ENCODE data around the gene ADAMTS9.
"Not testable (repeated sequence)": the region's sequence is repeated elsewhere in the genome, so short reads cannot be mapped to it uniquely, and the experiment has no call there.

ADAMTS9 gene

DNA sequence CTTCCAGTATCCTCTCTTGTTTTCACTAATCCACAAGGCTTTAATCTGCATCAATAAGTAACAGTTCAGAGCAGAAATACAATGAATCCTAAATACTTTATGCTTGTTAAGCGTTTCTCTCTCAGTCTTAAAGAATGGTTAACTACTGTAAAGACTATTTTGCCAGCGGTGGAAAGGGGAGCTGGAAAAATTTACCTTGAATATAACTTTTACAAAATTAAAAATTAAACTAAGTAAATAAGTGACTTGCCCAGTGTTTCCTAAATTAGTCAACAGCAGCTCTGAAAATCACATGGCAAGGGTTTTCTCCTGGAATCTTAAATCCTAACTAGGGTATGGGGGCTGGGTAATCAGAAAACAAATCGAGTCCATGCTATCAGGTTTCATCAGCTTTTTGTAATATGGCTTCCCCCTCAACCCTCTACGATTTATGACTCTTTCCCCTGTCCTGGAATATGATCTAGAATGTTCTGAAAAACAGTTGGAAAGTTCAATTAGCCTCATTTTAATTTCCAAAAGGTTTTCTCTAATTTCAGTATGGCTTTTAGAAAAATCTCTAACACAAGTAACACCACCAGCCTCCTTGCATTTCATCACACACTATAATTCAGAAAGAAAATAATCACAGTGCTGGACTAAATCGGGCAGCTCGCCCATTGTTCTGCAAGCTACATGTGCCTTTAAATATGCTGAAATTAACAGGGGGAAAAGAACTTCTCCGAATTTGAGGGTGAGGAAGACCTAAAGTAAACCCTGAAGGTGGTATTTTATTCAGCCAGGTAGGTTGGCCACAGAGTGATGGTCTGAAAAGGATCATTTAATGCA, 133.5 kb downstream of the ADAMTS9 start:
- no peaks in the 10 kb centered on the region for H3K36me3 ChIP-seq (ENCODE audit: insufficient read depth, low read length)
- no peak overlapping the region for H3K27ac ChIP-seq (ENCODE audit: low read depth, low read length)
- H3K4me3 ChIP-seq (ENCODE audit: low read depth, low read length), result no peak overlapping the region
- no peak overlapping the region for H2AFZ ChIP-seq (ENCODE audit: low read length, unreplicated experiment)
- no peaks in the 10 kb centered on the region for H3K4me1 ChIP-seq (ENCODE audit: control insufficient read depth, insufficient read depth, low read length, unreplicated experiment)
- H3K27me3 ChIP-seq (ENCODE audit: insufficient read depth, low read length), result no peaks in the 10 kb centered on the region
- no peaks in the 10 kb centered on the region for H3K79me2 ChIP-seq (ENCODE audit: control insufficient read depth, insufficient read depth, low read length, unreplicated experiment)

GRCh38 chr3:64552966-64553365, 134.8 kb downstream of the ADAMTS9 start:
- Histone ChIP-seq H3K79me2 (ENCODE audit: control insufficient read depth, insufficient read depth, low read length, unreplicated experiment) (no peaks in the 10 kb centered on the region), H3K4me3 (ENCODE audit: low read depth, low read length) (no peak overlapping the region), H3K27me3 (ENCODE audit: insufficient read depth, low read length) (no peaks in the 10 kb centered on the region), H3K4me1 (ENCODE audit: control insufficient read depth, insufficient read depth, low read length, unreplicated experiment) (no peaks in the 10 kb centered on the region), H2AFZ (ENCODE audit: low read length, unreplicated experiment) (no peak overlapping the region), H3K36me3 (ENCODE audit: insufficient read depth, low read length) (no peaks in the 10 kb centered on the region), H3K27ac (ENCODE audit: low read depth, low read length) (no peak overlapping the region)

- Histone ChIP-seq H3K79me2 (ENCODE audit: control insufficient read depth, insufficient read depth, low read length, unreplicated experiment) (no peaks in the 10 kb centered on the region), H3K4me3 (ENCODE audit: low read depth, low read length) (no peak overlapping the region), H3K27ac (ENCODE audit: low read depth, low read length) (no peak overlapping the region), H3K27me3 (ENCODE audit: insufficient read depth, low read length) (no peaks in the 10 kb centered on the region), H2AFZ (ENCODE audit: low read length, unreplicated experiment) (no peak overlapping the region), H3K4me1 (ENCODE audit: control insufficient read depth, insufficient read depth, low read length, unreplicated experiment) (no peaks in the 10 kb centered on the region), H3K36me3 (ENCODE audit: insufficient read depth, low read length) (no peaks in the 10 kb centered on the region)
Observed at GRCh38 chr3:64552160-64552559, 135.6 kb downstream of the ADAMTS9 start.

GRCh38 chr3:64551697-64552096, 136.1 kb downstream of the ADAMTS9 start:
- Histone ChIP-seq H3K79me2 (ENCODE audit: control insufficient read depth, insufficient read depth, low read length, unreplicated experiment) (no peaks in the 10 kb centered on the region), H3K27ac (ENCODE audit: low read depth, low read length) (no peak overlapping the region), H3K27me3 (ENCODE audit: insufficient read depth, low read length) (no peaks in the 10 kb centered on the region), H2AFZ (ENCODE audit: low read length, unreplicated experiment) (no peak overlapping the region), H3K4me3 (ENCODE audit: low read depth, low read length) (no peak overlapping the region), H3K36me3 (ENCODE audit: insufficient read depth, low read length) (no peaks in the 10 kb centered on the region), H3K4me1 (ENCODE audit: control insufficient read depth, insufficient read depth, low read length, unreplicated experiment) (no peaks in the 10 kb centered on the region)

- H2AFZ ChIP-seq (ENCODE audit: low read length, unreplicated experiment), result no peak overlapping the region
- no peaks in the 10 kb centered on the region for H3K36me3 ChIP-seq (ENCODE audit: insufficient read depth, low read length)
- H3K79me2 ChIP-seq (ENCODE audit: control insufficient read depth, insufficient read depth, low read length, unreplicated experiment), result no peaks in the 10 kb centered on the region
- H3K4me1 ChIP-seq (ENCODE audit: control insufficient read depth, insufficient read depth, low read length, unreplicated experiment), result no peaks in the 10 kb centered on the region
- no peak overlapping the region for H3K4me3 ChIP-seq (ENCODE audit: low read depth, low read length)
- no peaks in the 10 kb centered on the region for H3K27me3 ChIP-seq (ENCODE audit: insufficient read depth, low read length)
- no peak overlapping the region for H3K27ac ChIP-seq (ENCODE audit: low read depth, low read length)
Observed at GRCh38 chr3:64550745-64551144, 137.1 kb downstream of the ADAMTS9 start.

DNA sequence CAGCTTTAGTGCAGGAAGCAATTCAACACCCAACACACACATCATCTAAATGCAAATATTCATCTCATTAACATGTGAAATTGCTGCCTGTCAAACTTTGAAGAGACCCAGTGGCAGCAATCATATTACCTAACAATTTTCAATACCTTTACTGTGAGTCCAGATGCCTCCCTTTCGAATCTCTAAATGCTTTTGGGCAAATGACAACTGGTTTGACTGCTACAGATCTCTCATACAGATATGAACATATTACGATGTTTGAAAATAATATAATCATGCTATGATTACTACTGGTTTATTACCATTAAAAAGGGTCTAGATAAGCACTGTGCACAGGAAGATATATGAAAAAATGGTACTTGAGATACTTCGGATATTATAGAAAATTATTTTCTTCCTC, 137.9 kb downstream of the ADAMTS9 start:
- Histone ChIP-seq H3K27me3 (ENCODE audit: insufficient read depth, low read length) (no peaks in the 10 kb centered on the region), H3K79me2 (ENCODE audit: control insufficient read depth, insufficient read depth, low read length, unreplicated experiment) (no peaks in the 10 kb centered on the region), H3K4me3 (ENCODE audit: low read depth, low read length) (no peak overlapping the region), H3K27ac (ENCODE audit: low read depth, low read length) (no peak overlapping the region), H3K36me3 (ENCODE audit: insufficient read depth, low read length) (no peaks in the 10 kb centered on the region), H2AFZ (ENCODE audit: low read length, unreplicated experiment) (no peak overlapping the region), H3K4me1 (ENCODE audit: control insufficient read depth, insufficient read depth, low read length, unreplicated experiment) (no peaks in the 10 kb centered on the region)

- no peak overlapping the region for H2AFZ ChIP-seq (ENCODE audit: low read length, unreplicated experiment)
- H3K36me3 ChIP-seq (ENCODE audit: insufficient read depth, low read length), result no peaks in the 10 kb centered on the region
- no peak overlapping the region for H3K4me3 ChIP-seq (ENCODE audit: low read depth, low read length)
- H3K79me2 ChIP-seq (ENCODE audit: control insufficient read depth, insufficient read depth, low read length, unreplicated experiment), result no peaks in the 10 kb centered on the region
- no peaks in the 10 kb centered on the region for H3K4me1 ChIP-seq (ENCODE audit: control insufficient read depth, insufficient read depth, low read length, unreplicated experiment)
- H3K27me3 ChIP-seq (ENCODE audit: insufficient read depth, low read length), result no peaks in the 10 kb centered on the region
- no peak overlapping the region for H3K27ac ChIP-seq (ENCODE audit: low read depth, low read length)
Observed at GRCh38 chr3:64548200-64548889, 139.5 kb downstream of the ADAMTS9 start.

- Histone ChIP-seq H3K4me3 (ENCODE audit: low read depth, low read length) (no peak overlapping the region), H3K79me2 (ENCODE audit: control insufficient read depth, insufficient read depth, low read length, unreplicated experiment) (no peaks in the 10 kb centered on the region), H3K4me1 (ENCODE audit: control insufficient read depth, insufficient read depth, low read length, unreplicated experiment) (no peaks in the 10 kb centered on the region), H2AFZ (ENCODE audit: low read length, unreplicated experiment) (no peak overlapping the region), H3K27ac (ENCODE audit: low read depth, low read length) (no peak overlapping the region), H3K36me3 (ENCODE audit: insufficient read depth, low read length) (no peaks in the 10 kb centered on the region), H3K27me3 (ENCODE audit: insufficient read depth, low read length) (no peaks in the 10 kb centered on the region)
Observed at GRCh38 chr3:64546856-64547255, 140.9 kb downstream of the ADAMTS9 start.

GRCh38 chr3:64545239-64545638, 142.6 kb downstream of the ADAMTS9 start:
- not testable (repeated sequence) for H2AFZ ChIP-seq (ENCODE audit: low read length, unreplicated experiment); H3K27me3 ChIP-seq (ENCODE audit: insufficient read depth, low read length); H3K4me1 ChIP-seq (ENCODE audit: control insufficient read depth, insufficient read depth, low read length, unreplicated experiment); H3K79me2 ChIP-seq (ENCODE audit: control insufficient read depth, insufficient read depth, low read length, unreplicated experiment); H3K4me3 ChIP-seq (ENCODE audit: low read depth, low read length); H3K36me3 ChIP-seq (ENCODE audit: insufficient read depth, low read length); H3K27ac ChIP-seq (ENCODE audit: low read depth, low read length)

DNA sequence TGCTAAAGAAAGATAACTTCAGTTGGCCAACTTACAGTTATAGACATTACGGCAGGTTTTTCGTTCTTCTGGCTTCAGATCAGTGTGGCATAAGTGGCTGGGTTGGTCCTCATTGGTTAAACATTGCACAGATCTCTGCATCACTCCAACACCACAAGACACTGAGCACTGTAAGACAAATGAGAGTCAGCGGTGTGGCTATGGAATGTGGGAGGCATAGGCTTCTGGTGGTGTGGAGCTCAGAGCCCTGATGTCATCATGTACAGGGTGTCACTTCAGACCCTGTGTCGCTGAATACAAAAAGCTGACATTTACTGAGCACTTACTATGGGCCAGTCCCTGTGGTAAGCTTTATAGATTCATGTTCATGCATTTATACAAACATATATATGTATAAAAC, 146.0 kb downstream of the ADAMTS9 start:
- H3K79me2 ChIP-seq (ENCODE audit: control insufficient read depth, insufficient read depth, low read length, unreplicated experiment), result no peaks in the 10 kb centered on the region
- H3K27me3 ChIP-seq (ENCODE audit: insufficient read depth, low read length), result no peaks in the 10 kb centered on the region; the same call in 1 of the 2 replicates
- no peaks in the 10 kb centered on the region for H3K36me3 ChIP-seq (ENCODE audit: insufficient read depth, low read length)
- no peak overlapping the region for H2AFZ ChIP-seq (ENCODE audit: low read length, unreplicated experiment)
- no peak overlapping the region for H3K27ac ChIP-seq (ENCODE audit: low read depth, low read length)
- H3K4me1 ChIP-seq (ENCODE audit: control insufficient read depth, insufficient read depth, low read length, unreplicated experiment), result no peaks in the 10 kb centered on the region
- no peak overlapping the region for H3K4me3 ChIP-seq (ENCODE audit: low read depth, low read length)
